ENCODE data around the gene PHRF1.
A peak's percentile ranks its signal among the peaks of the same experiment; 100 is the strongest.

GRCh38 chr11:555780-556661 lies 20.2 kb upstream of the PHRF1 start:
- TF ChIP-seq CTCF (IDR thresholded peaks at IDR 0.05; ENCODE audit: extremely low read depth in 1 of 2, insufficient read depth in 1 of 2, low read depth in 1 of 2, low read length in 2 of 2), result no peak
- no peak for TF ChIP-seq POLR2A (IDR thresholded peaks at IDR 0.05; ENCODE audit: low read depth, low read length)
- peak; percentile 96 for TF ChIP-seq EZH2 (IDR thresholded peaks at IDR 0.05; ENCODE audit: borderline replicate concordance, low read depth, low read length, severe bottlenecking)
- no peak for TF ChIP-seq POLR2AphosphoS5 (IDR thresholded peaks at IDR 0.05; ENCODE audit: insufficient read depth, low read depth, low read length)
- no peak for TF ChIP-seq MAX (IDR thresholded peaks at IDR 0.05; ENCODE audit: insufficient read depth, insufficient read length)
